Uterus (tissue), 2 donors: ENCODE measurements around the gene CNTNAP5.

ENCODE experiments used
- CTCF ChIP-seq, 4 experiments: fragments of 200-600 bp in 2 of 4; fragments of 450-650 bp in 2 of 4; sonication (generic) in 2 of 4; IDR thresholded peaks; one replicate each; pipeline ENCODE4 v1.5.1; 2016 to 2019; ENCODE audit warnings: antibody characterized with exemption in 4 of 4, mild to moderate bottlenecking in 2 of 4, moderate library complexity in 1 of 4
- POLR2A ChIP-seq, 2 donors: fragments of 450-650 bp; IDR thresholded peaks; one replicate each; pipeline ENCODE4 v1.6.1; 2016; ENCODE audit warnings: antibody characterized with exemption in 2 of 2, mild to moderate bottlenecking in 1 of 2, moderate library complexity in 1 of 2

DNA sequence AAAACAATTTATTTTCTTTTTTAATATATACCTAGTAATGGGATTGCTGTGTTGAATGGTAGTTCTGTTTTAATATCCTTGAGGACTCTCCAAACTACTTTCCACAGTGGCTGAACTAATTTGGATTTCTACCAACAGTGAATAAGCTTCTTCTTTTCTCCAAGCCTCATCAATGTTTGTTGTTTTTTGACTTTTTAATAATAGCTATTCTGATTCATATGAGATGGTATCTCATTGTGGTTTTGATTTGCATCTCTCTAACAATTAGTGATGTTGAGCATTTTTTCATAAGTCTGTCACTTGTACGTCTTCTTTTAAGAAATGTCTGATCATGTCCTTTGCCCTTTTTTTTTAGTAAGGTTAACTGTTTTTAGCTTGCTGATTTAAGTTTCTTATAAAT lies 863.3 kb downstream of the CNTNAP5 start:
- TF ChIP-seq CTCF (IDR thresholded peaks at IDR 0.05) (no peak), POLR2A (IDR thresholded peaks at IDR 0.05) (no peak)
